OCI-LY1 (cell line): ENCODE data around the gene ZNF804A.

ENCODE experiments used
- H2AFZ ChIP-seq: fragments of 200-600 bp; sonication (generic), shearing (Covaris generic); 2 replicates; pipeline ENCODE4 v1.6.0; 2014; ENCODE audit warnings: antibody characterized with exemption, mild to moderate bottlenecking, low read length
- H3F3A ChIP-seq: fragments of 200-600 bp; sonication (generic), shearing (Covaris generic); 2 replicates; pipeline ENCODE4 v1.6.0; 2014; ENCODE audit warnings: mild to moderate bottlenecking, antibody characterized with exemption, low read length, moderate library complexity; ENCODE audit not compliant: insufficient read depth
- H3K27ac ChIP-seq: fragments of 200-600 bp; sonication (generic); 2 replicates; pipeline ENCODE4 v1.5.1; 2014; ENCODE audit warnings: low read length, mixed run types, mild to moderate bottlenecking, low read depth; ENCODE audit not compliant: poor library complexity, severe bottlenecking
- H3K27me3 ChIP-seq: fragments of 200-600 bp; sonication (generic); 2 replicates; pipeline ENCODE4 v1.6.0; 2014; ENCODE audit warnings: antibody characterized with exemption, mild to moderate bottlenecking, low read length, moderate library complexity; ENCODE audit not compliant: insufficient read depth
- H3K36me3 ChIP-seq: fragments of 200-600 bp; sonication (generic); 2 replicates; pipeline ENCODE4 v1.6.1; 2014; ENCODE audit warnings: mild to moderate bottlenecking, antibody characterized with exemption, low read length, moderate library complexity, mixed read lengths; ENCODE audit not compliant: insufficient read depth
- H3K4me1 ChIP-seq: fragments of 200-600 bp; sonication (generic); 2 replicates; pipeline ENCODE4 v1.5.1; 2014; ENCODE audit warnings: mild to moderate bottlenecking, low read length, moderate library complexity; ENCODE audit not compliant: insufficient read depth, severe bottlenecking
- H3K4me2 ChIP-seq: fragments of 200-600 bp; sonication (generic), shearing (Covaris generic); 2 replicates; pipeline ENCODE4 v1.6.1; 2014; ENCODE audit warnings: low read length
- H3K4me3 ChIP-seq: fragments of 200-600 bp; sonication (generic); 2 replicates; pipeline ENCODE4 v1.5.1; 2014; ENCODE audit warnings: low read length, low read depth, mild to moderate bottlenecking, mixed read lengths; ENCODE audit not compliant: poor library complexity, severe bottlenecking
- H3K79me2 ChIP-seq: fragments of 200-600 bp; shearing (Covaris generic); 2 replicates; pipeline ENCODE4 v1.6.1; 2016; ENCODE audit warnings: mixed run types, low read length, mixed read lengths; ENCODE audit not compliant: insufficient read depth
- H3K9ac ChIP-seq: fragments of 200-600 bp; sonication (generic), shearing (Covaris generic); 2 replicates; pipeline ENCODE4 v1.6.1; 2014; ENCODE audit warnings: mild to moderate bottlenecking, low read length, mixed read lengths
- H3K9me2 ChIP-seq: fragments of 200-600 bp; sonication (generic), shearing (Covaris generic); 2 replicates; pipeline ENCODE4 v1.6.1; 2014; ENCODE audit warnings: low read depth, mild to moderate bottlenecking, low read length, mixed read lengths
- H3K9me3 ChIP-seq: fragments of 200-600 bp; shearing (Covaris generic); 2 replicates; pipeline ENCODE4 v1.6.1; 2014; ENCODE audit warnings: low read length, mixed read lengths
- H4K20me1 ChIP-seq: fragments of 200-600 bp; sonication (generic), shearing (Covaris generic); 2 replicates; pipeline ENCODE4 v1.6.0; 2016; ENCODE audit warnings: mild to moderate bottlenecking, low read length; ENCODE audit not compliant: insufficient read depth
- EZH2 ChIP-seq: fragments of 200-600 bp; sonication (generic), shearing (Covaris generic); IDR thresholded peaks from 2 replicates; pipeline ENCODE4 v1.8.0; 2017; ENCODE audit warnings: borderline replicate concordance, mixed run types, mild to moderate bottlenecking, antibody characterized with exemption, low read length, moderate library complexity, mixed read lengths
- TF ChIP-seq, protein P1 (sequence below): fragments of 200-600 bp; sonication (generic), shearing (Covaris generic); IDR thresholded peaks from 2 replicates; pipeline ENCODE4 v1.5.1; 2017; ENCODE audit warnings: mild to moderate bottlenecking, antibody characterized with exemption, low read length, moderate library complexity, mixed read lengths

Gene ZNF804A

GRCh38 chr2:184920451-184920965, 322.2 kb downstream of the ZNF804A start:
- H3K9ac ChIP-seq, result no peak overlapping the region
- H3F3A ChIP-seq, result no peaks in the 10 kb centered on the region
- H3K4me1 ChIP-seq, result no peaks in the 10 kb centered on the region
- H3K79me2 ChIP-seq, result peaks cover 63% of the 10 kb centered on the region
- no peaks in the 10 kb centered on the region for H4K20me1 ChIP-seq
- no peak overlapping the region for H3K27ac ChIP-seq
- no peak overlapping the region for H2AFZ ChIP-seq
- H3K36me3 ChIP-seq, result peaks cover 11% of the 10 kb centered on the region; the same call in 1 of the 2 replicates
- TF ChIP-seq, protein P1, sequence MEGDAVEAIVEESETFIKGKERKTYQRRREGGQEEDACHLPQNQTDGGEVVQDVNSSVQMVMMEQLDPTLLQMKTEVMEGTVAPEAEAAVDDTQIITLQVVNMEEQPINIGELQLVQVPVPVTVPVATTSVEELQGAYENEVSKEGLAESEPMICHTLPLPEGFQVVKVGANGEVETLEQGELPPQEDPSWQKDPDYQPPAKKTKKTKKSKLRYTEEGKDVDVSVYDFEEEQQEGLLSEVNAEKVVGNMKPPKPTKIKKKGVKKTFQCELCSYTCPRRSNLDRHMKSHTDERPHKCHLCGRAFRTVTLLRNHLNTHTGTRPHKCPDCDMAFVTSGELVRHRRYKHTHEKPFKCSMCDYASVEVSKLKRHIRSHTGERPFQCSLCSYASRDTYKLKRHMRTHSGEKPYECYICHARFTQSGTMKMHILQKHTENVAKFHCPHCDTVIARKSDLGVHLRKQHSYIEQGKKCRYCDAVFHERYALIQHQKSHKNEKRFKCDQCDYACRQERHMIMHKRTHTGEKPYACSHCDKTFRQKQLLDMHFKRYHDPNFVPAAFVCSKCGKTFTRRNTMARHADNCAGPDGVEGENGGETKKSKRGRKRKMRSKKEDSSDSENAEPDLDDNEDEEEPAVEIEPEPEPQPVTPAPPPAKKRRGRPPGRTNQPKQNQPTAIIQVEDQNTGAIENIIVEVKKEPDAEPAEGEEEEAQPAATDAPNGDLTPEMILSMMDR, result no peak
- TF ChIP-seq EZH2, result no peak
- H3K4me3 ChIP-seq, result no peak overlapping the region
- peaks cover 5% of the 10 kb centered on the region; the same call in 1 of the 2 replicates for H3K9me3 ChIP-seq
- H3K27me3 ChIP-seq, result no peaks in the 10 kb centered on the region
- no peak overlapping the region for H3K4me2 ChIP-seq
- no peaks in the 10 kb centered on the region for H3K9me2 ChIP-seq

DNA sequence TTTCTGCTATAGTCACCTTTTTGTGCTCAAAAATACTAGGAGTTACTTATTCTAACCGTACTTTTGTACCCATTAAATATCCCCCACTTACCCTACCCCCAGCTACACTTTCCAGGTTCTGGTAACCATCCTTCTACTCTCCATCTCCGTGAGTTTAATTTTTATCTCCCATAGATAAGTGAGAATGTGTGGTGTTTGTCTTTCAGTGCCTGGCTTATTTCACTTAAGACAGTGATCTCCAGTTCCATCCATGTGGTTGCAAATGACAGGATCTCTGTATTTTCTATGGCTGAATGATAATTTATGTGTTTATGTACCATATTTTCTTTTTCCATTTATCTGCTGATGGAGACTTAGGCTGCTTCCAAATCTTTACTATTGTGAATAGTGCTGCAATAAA, 323.3 kb downstream of the ZNF804A start:
- no peak overlapping the region for H3K4me2 ChIP-seq
- peaks cover 71% of the 10 kb centered on the region for H3K79me2 ChIP-seq
- no peak overlapping the region for H3K9ac ChIP-seq
- H3K9me3 ChIP-seq, result peaks cover 9% of the 10 kb centered on the region
- H2AFZ ChIP-seq, result no peak overlapping the region
- no peaks in the 10 kb centered on the region for H3K9me2 ChIP-seq
- no peaks in the 10 kb centered on the region for H3F3A ChIP-seq
- H3K4me1 ChIP-seq, result no peaks in the 10 kb centered on the region
- H3K36me3 ChIP-seq, result peaks cover 12% of the 10 kb centered on the region; the same call in 1 of the 2 replicates
- no peak overlapping the region for H3K27ac ChIP-seq
- no peak for TF ChIP-seq EZH2
- TF ChIP-seq, protein P1, result no peak
- no peaks in the 10 kb centered on the region for H4K20me1 ChIP-seq
- H3K27me3 ChIP-seq, result no peaks in the 10 kb centered on the region
- H3K4me3 ChIP-seq, result no peak overlapping the region

GRCh38 chr2:184923751-184924150, 325.4 kb downstream of the ZNF804A start:
- H2AFZ ChIP-seq, result no peak overlapping the region
- H3K4me1 ChIP-seq, result no peaks in the 10 kb centered on the region
- peaks cover 67% of the 10 kb centered on the region for H3K79me2 ChIP-seq
- no peaks in the 10 kb centered on the region for H3F3A ChIP-seq
- H3K9me3 ChIP-seq, result peaks cover 12% of the 10 kb centered on the region
- H3K9me2 ChIP-seq, result no peaks in the 10 kb centered on the region
- TF ChIP-seq, protein P1, result no peak
- no peak for TF ChIP-seq EZH2
- H4K20me1 ChIP-seq, result no peaks in the 10 kb centered on the region
- H3K27ac ChIP-seq, result no peak overlapping the region
- H3K4me3 ChIP-seq, result no peak overlapping the region
- no peaks in the 10 kb centered on the region for H3K27me3 ChIP-seq
- H3K4me2 ChIP-seq, result no peak overlapping the region
- H3K9ac ChIP-seq, result no peak overlapping the region
- H3K36me3 ChIP-seq, result peaks cover 20% of the 10 kb centered on the region; the same call in 1 of the 2 replicates
